ENCODE data around the gene TUBA3C. TPM values are rescaled to one million over a fixed set of nuclear protein-coding genes. Genes with fewer than 3 reads are reported as not detected.

TUBA3C gene
- total RNA-seq, 1 experiment from 2014 or later, result not detected

- peaks cover 16% of the 10 kb centered on the region for H3K9me3 Mint-ChIP-seq (ENCODE audit: unreplicated experiment)
- peak in 1 of 2 experiments; percentile 26 for DNase-seq
- ChIA-PET CTCF (no interaction called here), POLR2A (no interaction called here)
- intact Hi-C loops (cut with micrococcal nuclease; ENCODE audit: unreplicated experiment), result loop anchor here (10.0 kb wide), 1 partner anchor 429 kb away; no protein-coding TSS in a partner anchor
- H3K36me3 Mint-ChIP-seq (ENCODE audit: insufficient read depth, unreplicated experiment), result no peaks in the 10 kb centered on the region
- H3K36me3 ChIP-seq (ENCODE audit: control insufficient read depth, insufficient read depth, low read length), result no peaks in the 10 kb centered on the region
- H3K4me1 Mint-ChIP-seq (ENCODE audit: low read depth, unreplicated experiment), result no peaks in the 10 kb centered on the region
- H3K27me3 ChIP-seq (replicated peaks; ENCODE audit: control insufficient read depth, insufficient read depth, low read length), result no peaks in the 10 kb centered on the region
- H3K4me1 ChIP-seq, result no peaks in the 10 kb centered on the region
- TF ChIP-seq, protein P1, sequence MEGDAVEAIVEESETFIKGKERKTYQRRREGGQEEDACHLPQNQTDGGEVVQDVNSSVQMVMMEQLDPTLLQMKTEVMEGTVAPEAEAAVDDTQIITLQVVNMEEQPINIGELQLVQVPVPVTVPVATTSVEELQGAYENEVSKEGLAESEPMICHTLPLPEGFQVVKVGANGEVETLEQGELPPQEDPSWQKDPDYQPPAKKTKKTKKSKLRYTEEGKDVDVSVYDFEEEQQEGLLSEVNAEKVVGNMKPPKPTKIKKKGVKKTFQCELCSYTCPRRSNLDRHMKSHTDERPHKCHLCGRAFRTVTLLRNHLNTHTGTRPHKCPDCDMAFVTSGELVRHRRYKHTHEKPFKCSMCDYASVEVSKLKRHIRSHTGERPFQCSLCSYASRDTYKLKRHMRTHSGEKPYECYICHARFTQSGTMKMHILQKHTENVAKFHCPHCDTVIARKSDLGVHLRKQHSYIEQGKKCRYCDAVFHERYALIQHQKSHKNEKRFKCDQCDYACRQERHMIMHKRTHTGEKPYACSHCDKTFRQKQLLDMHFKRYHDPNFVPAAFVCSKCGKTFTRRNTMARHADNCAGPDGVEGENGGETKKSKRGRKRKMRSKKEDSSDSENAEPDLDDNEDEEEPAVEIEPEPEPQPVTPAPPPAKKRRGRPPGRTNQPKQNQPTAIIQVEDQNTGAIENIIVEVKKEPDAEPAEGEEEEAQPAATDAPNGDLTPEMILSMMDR (IDR thresholded peaks at IDR 0.05; ENCODE audit: insufficient read depth in 1 of 2, low read depth in 1 of 2, low read length in 1 of 2, severe bottlenecking in 1 of 2, unreplicated experiment in 1 of 2), result no peak
- no peak overlapping the region for H3K4me3 ChIP-seq (ENCODE audit: low read depth, low read length)
- H3K4me3 Mint-ChIP-seq (ENCODE audit: unreplicated experiment), result no peak overlapping the region
- H3K27ac Mint-ChIP-seq (ENCODE audit: unreplicated experiment), result no peak overlapping the region
- no TSS peak for BruUV-seq (replicated peaks)
- H3K27me3 Mint-ChIP-seq (ENCODE audit: insufficient read depth, unreplicated experiment), result no peaks in the 10 kb centered on the region
- H3K9me3 ChIP-seq, result no peaks in the 10 kb centered on the region
Observed at GRCh38 chr13:19156013-19156825, 25.4 kb downstream of the TUBA3C start.

GRCh38 chr13:19155321-19155861 lies 26.2 kb downstream of the TUBA3C start:
- no peaks in the 10 kb centered on the region for H3K36me3 Mint-ChIP-seq (ENCODE audit: insufficient read depth, unreplicated experiment)

GRCh38 chr13:19154843-19155242 lies 26.8 kb downstream of the TUBA3C start:
- ChIA-PET CTCF (no interaction called here), POLR2A (no interaction called here)
- no peaks in the 10 kb centered on the region for H3K4me1 ChIP-seq
- H3K36me3 ChIP-seq (ENCODE audit: control insufficient read depth, insufficient read depth, low read length), result no peaks in the 10 kb centered on the region
- TF ChIP-seq, protein P1 (IDR thresholded peaks at IDR 0.05; ENCODE audit: insufficient read depth in 1 of 2, low read depth in 1 of 2, low read length in 1 of 2, severe bottlenecking in 1 of 2, unreplicated experiment in 1 of 2), result no peak
- H3K4me3 Mint-ChIP-seq (ENCODE audit: unreplicated experiment), result no peak overlapping the region
- no TSS peak for BruUV-seq (replicated peaks)
- H3K9me3 ChIP-seq, result no peaks in the 10 kb centered on the region; the same call in 1 of the 2 replicates
- H3K27me3 Mint-ChIP-seq (ENCODE audit: insufficient read depth, unreplicated experiment), result no peaks in the 10 kb centered on the region
- H3K27ac Mint-ChIP-seq (ENCODE audit: unreplicated experiment), result no peak overlapping the region
- H3K4me3 ChIP-seq (ENCODE audit: low read depth, low read length), result no peak overlapping the region
- intact Hi-C loops (cut with micrococcal nuclease; ENCODE audit: unreplicated experiment), result loop anchor here (10.0 kb wide), 1 partner anchor 430 kb away; no protein-coding TSS in a partner anchor
- H3K9me3 Mint-ChIP-seq (ENCODE audit: unreplicated experiment), result peaks cover 16% of the 10 kb centered on the region
- H3K36me3 Mint-ChIP-seq (ENCODE audit: insufficient read depth, unreplicated experiment), result no peaks in the 10 kb centered on the region
- no peak for DNase-seq
- no peaks in the 10 kb centered on the region for H3K4me1 Mint-ChIP-seq (ENCODE audit: low read depth, unreplicated experiment)
- no peaks in the 10 kb centered on the region for H3K27me3 ChIP-seq (replicated peaks; ENCODE audit: control insufficient read depth, insufficient read depth, low read length)

More at GRCh38 chr13:19155321-19155861, 26.2 kb downstream of the TUBA3C start:
- no peaks in the 10 kb centered on the region for H3K27me3 Mint-ChIP-seq (ENCODE audit: insufficient read depth, unreplicated experiment)
- intact Hi-C loops (cut with micrococcal nuclease; ENCODE audit: unreplicated experiment), result loop anchor here (10.0 kb wide), 1 partner anchor 429 kb away; no protein-coding TSS in a partner anchor
- Histone ChIP-seq H3K36me3 (ENCODE audit: control insufficient read depth, insufficient read depth, low read length) (no peaks in the 10 kb centered on the region), H3K27me3 (replicated peaks; ENCODE audit: control insufficient read depth, insufficient read depth, low read length) (no peaks in the 10 kb centered on the region), H3K4me3 (ENCODE audit: low read depth, low read length) (no peak overlapping the region), H3K9me3 (no peaks in the 10 kb centered on the region; the same call in 1 of the 2 replicates), H3K4me1 (no peaks in the 10 kb centered on the region)
- H3K9me3 Mint-ChIP-seq (ENCODE audit: unreplicated experiment), result peaks cover 16% of the 10 kb centered on the region
- DNase-seq, result no peak
- H3K4me3 Mint-ChIP-seq (ENCODE audit: unreplicated experiment), result no peak overlapping the region
- no TSS peak for BruUV-seq (replicated peaks)
- TF ChIP-seq, protein P1 (IDR thresholded peaks at IDR 0.05; ENCODE audit: insufficient read depth in 1 of 2, low read depth in 1 of 2, low read length in 1 of 2, severe bottlenecking in 1 of 2, unreplicated experiment in 1 of 2), result no peak
- H3K4me1 Mint-ChIP-seq (ENCODE audit: low read depth, unreplicated experiment), result no peaks in the 10 kb centered on the region
- ChIA-PET CTCF (no interaction called here), POLR2A (no interaction called here)
- H3K27ac Mint-ChIP-seq (ENCODE audit: unreplicated experiment), result no peak overlapping the region
